ENCODE measurements around the gene TIGD1.

DNA sequence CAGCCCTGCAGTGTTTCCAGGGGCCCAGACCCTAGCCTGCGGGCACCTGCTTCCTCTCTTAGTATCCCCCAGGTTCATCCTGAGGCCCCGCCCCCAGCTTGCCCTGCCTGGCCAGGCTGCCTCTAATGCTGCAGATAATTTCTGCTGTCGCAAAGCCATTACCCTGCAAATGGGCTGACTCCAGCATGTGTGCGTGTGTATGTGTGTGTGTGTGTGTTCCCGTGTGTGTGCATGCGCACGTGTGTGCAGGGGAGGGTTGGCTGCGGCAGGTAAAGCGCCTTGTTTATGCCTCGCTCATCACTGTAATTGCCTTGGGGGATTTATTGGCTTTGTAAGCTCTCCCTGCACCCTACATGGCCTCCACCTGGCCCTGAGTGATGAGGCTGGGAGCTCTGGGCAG is 37.8 kb downstream of the TIGD1 start:
- TF ChIP-seq POLR2A (IDR thresholded peaks at IDR 0.05) (no peak), POLR2AphosphoS5 (IDR thresholded peaks at IDR 0.05) (no peak)
- TF ChIP-seq, protein P1, sequence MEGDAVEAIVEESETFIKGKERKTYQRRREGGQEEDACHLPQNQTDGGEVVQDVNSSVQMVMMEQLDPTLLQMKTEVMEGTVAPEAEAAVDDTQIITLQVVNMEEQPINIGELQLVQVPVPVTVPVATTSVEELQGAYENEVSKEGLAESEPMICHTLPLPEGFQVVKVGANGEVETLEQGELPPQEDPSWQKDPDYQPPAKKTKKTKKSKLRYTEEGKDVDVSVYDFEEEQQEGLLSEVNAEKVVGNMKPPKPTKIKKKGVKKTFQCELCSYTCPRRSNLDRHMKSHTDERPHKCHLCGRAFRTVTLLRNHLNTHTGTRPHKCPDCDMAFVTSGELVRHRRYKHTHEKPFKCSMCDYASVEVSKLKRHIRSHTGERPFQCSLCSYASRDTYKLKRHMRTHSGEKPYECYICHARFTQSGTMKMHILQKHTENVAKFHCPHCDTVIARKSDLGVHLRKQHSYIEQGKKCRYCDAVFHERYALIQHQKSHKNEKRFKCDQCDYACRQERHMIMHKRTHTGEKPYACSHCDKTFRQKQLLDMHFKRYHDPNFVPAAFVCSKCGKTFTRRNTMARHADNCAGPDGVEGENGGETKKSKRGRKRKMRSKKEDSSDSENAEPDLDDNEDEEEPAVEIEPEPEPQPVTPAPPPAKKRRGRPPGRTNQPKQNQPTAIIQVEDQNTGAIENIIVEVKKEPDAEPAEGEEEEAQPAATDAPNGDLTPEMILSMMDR (IDR thresholded peaks at IDR 0.05): no peak
